Activated CD8-positive, alpha-beta memory T cell treated with anti-CD3 and anti-CD28 coated beads for 24 hours (primary cell): ENCODE data around the gene ARHGEF11.

Experiments
- DNase-seq: peaks from one replicate; pipeline ENCODE4 v3.0.0-alpha.2; 2020

Gene ARHGEF11

GRCh38 chr1:156893048-156893953 lies 152.2 kb downstream of the ARHGEF11 start, which contains the start of gene PEAR1:
Gene PEAR1, plus strand, starts transcription at chr1:156893718. Its CDS starts 10,209 bp downstream, at chr1:156903927.
- no peak for DNase-seq

GRCh38 chr1:156892190-156893047 lies 153.1 kb downstream of the ARHGEF11 start:
- peak; percentile 93 for DNase-seq

- DNase-seq, result peak; percentile 81
Measured at GRCh38 chr1:156889802-156890580, 155.6 kb downstream of the ARHGEF11 start.

GRCh38 chr1:156887734-156888133 lies 157.8 kb downstream of the ARHGEF11 start:
- DNase-seq, result no peak

GRCh38 chr1:156887317-156887716 lies 158.2 kb downstream of the ARHGEF11 start:
- DNase-seq, result no peak

GRCh38 chr1:156886583-156887281 lies 158.8 kb downstream of the ARHGEF11 start:
- DNase-seq, result no peak

- DNase-seq, result no peak
Measured at GRCh38 chr1:156885880-156886355, 159.6 kb downstream of the ARHGEF11 start.

- DNase-seq, result no peak
Measured at GRCh38 chr1:156885314-156885713, 160.2 kb downstream of the ARHGEF11 start.
